ENCODE results near the gene KLHL40. TPM values are rescaled to one million over a fixed set of nuclear protein-coding genes. Genes with fewer than 3 reads are reported as not detected.
A peak's percentile ranks its signal among the peaks of the same experiment; 100 is the strongest.

Gene KLHL40
- total and polyA plus RNA-seq, 9 of the 15 experiments (the other 6 are each of a cell fraction or from before 2014, with no cell fraction given) = not detected

GRCh38 chr3:42656680-42657610 lies 28.4 kb upstream of the KLHL40 start:
- no peaks in the 10 kb centered on the region for H3K27me3 ChIP-seq (ENCODE audit: control insufficient read depth in 2 of 2, insufficient read depth in 2 of 2, low read length in 2 of 2)
- H4K20me1 ChIP-seq (replicated peaks; ENCODE audit: control insufficient read depth, insufficient read depth, low read length) = no peaks in the 10 kb centered on the region; the same call in 1 of the 2 replicates
- H3K4me2 ChIP-seq (ENCODE audit: insufficient read depth, low read length) = no peak overlapping the region
- in situ Hi-C loops (cut with MboI) = no loop called here
- BruUV-seq (replicated peaks) = no TSS peak
- TF ChIP-seq HNRNPH1 (optimal IDR thresholded peaks at IDR 0.05; ENCODE audit: low read depth, low read length) = no peak
- TF ChIP-seq FOXM1 (IDR thresholded peaks at IDR 0.05; ENCODE audit: low read depth) = no peak
- TF ChIP-seq FOXM1 (CRISPR knock-in tag; IDR thresholded peaks at IDR 0.05; ENCODE audit: low read depth) = no peak
- TF ChIP-seq EGR1 (conservative IDR thresholded peaks at IDR 0.05) = no peak
- TF ChIP-seq FOXA3 (CRISPR knock-in tag; conservative IDR thresholded peaks at IDR 0.05 in 1 of 2, IDR thresholded peaks at IDR 0.05 in 1 of 2) = no peak
- no peak for TF ChIP-seq ATF4 (CRISPR knock-in tag; IDR thresholded peaks at IDR 0.05)
- ATAC-seq (no peak), DNase-seq (ENCODE audit: extremely low read depth in 1 of 4, low spot score in 3 of 4) (no peak), FAIRE-seq (no peak)
- no peak overlapping the region for H2AFZ ChIP-seq (ENCODE audit: low read depth, low read length)
- peak overlapping the region in 1 of 2 experiments; percentile 1; a peak in 2 of 4 replicates for H3K9ac ChIP-seq (ENCODE audit: insufficient read depth in 1 of 2, low read depth in 2 of 2, low read length in 2 of 2)
- H3K27ac ChIP-seq (ENCODE audit: extremely low read depth, low read depth, low read length) = no peak overlapping the region
- H3K79me2 ChIP-seq (ENCODE audit: control insufficient read depth, insufficient read depth, low read length) = no peaks in the 10 kb centered on the region
- H3K4me3 ChIP-seq = no peak overlapping the region
- H3K36me3 ChIP-seq (ENCODE audit: control insufficient read depth, insufficient read depth, low read length) = peaks cover 5% of the 10 kb centered on the region; the same call in 1 of the 3 replicates
- H3K4me1 ChIP-seq (replicated peaks in 1 of 2; ENCODE audit: control insufficient read depth in 2 of 2, insufficient read depth in 2 of 2, low read length in 2 of 2) = peaks cover 16 to 57% of the 10 kb centered on the region in 2 experiments
- ChIA-PET CTCF (ENCODE audit: low intra/inter-chr PET ratio) (interaction anchor here (0.9 kb wide), 1 partner anchor 87 kb away, joined by 3 read pairs; no protein-coding TSS in a partner anchor), POLR2A (interaction anchor here (0.6 kb wide), 1 partner anchor 17 kb away, joined by 3 read pairs; no protein-coding TSS in a partner anchor)
- H3K9me3 ChIP-seq (replicated peaks; ENCODE audit: control insufficient read depth, insufficient read depth, low read depth, low read length) = no peaks in the 10 kb centered on the region
- WGBS (ENCODE audit: insufficient coverage, low coverage, missing lambda C conversion rate) = 74% methylated on average over 9 of the region's 9 CpGs
- H3K9me1 ChIP-seq (ENCODE audit: control insufficient read depth, insufficient read depth, low read length) = peaks cover 4% of the 10 kb centered on the region
- intact Hi-C loops (cut with micrococcal nuclease) = no loop called here
